ENCODE measurements around the gene PCGF2. TPM values are rescaled to one million over a fixed set of nuclear protein-coding genes. Genes with fewer than 3 reads are reported as not detected.

Gene PCGF2
- total RNA-seq, 1 donor from 2014 or later, result 112 TPM

GRCh38 chr17:38717139-38717745 is 30.9 kb downstream of the PCGF2 start:
- H3K36me3 Mint-ChIP-seq (ENCODE audit: insufficient read depth), result peaks cover 24% of the 10 kb centered on the region
- H3K4me1 Mint-ChIP-seq (ENCODE audit: low read depth), result no peaks in the 10 kb centered on the region
- no peaks in the 10 kb centered on the region for H3K9me3 Mint-ChIP-seq (ENCODE audit: low read depth)
- peak overlapping the region; percentile 77 for H3K27ac Mint-ChIP-seq
- H3K4me3 Mint-ChIP-seq (ENCODE audit: low read depth), result no peak overlapping the region
- no peak for TF ChIP-seq CTCF (IDR thresholded peaks at IDR 0.05; ENCODE audit: unreplicated experiment)
- no peaks in the 10 kb centered on the region for H3K27me3 Mint-ChIP-seq
- DNase-seq (ENCODE audit: low spot score, unreplicated experiment), result no peak

GRCh38 chr17:38716368-38717005 is 31.6 kb downstream of the PCGF2 start:
- no peak for TF ChIP-seq CTCF (IDR thresholded peaks at IDR 0.05; ENCODE audit: unreplicated experiment)

GRCh38 chr17:38715216-38715943 is 32.8 kb downstream of the PCGF2 start:
- H3K4me1 Mint-ChIP-seq (ENCODE audit: low read depth), result peaks cover 11% of the 10 kb centered on the region
- no peak overlapping the region for H3K4me3 Mint-ChIP-seq (ENCODE audit: low read depth)
- no peak for DNase-seq (ENCODE audit: low spot score, unreplicated experiment)
- no peak for TF ChIP-seq CTCF (IDR thresholded peaks at IDR 0.05; ENCODE audit: unreplicated experiment)
- H3K36me3 Mint-ChIP-seq (ENCODE audit: insufficient read depth), result peaks cover 23% of the 10 kb centered on the region
- no peaks in the 10 kb centered on the region for H3K27me3 Mint-ChIP-seq
- no peak overlapping the region for H3K27ac Mint-ChIP-seq
- H3K9me3 Mint-ChIP-seq (ENCODE audit: low read depth), result no peaks in the 10 kb centered on the region

More at GRCh38 chr17:38716368-38717005, 31.6 kb downstream of the PCGF2 start:
- no peaks in the 10 kb centered on the region for H3K27me3 Mint-ChIP-seq
- no peaks in the 10 kb centered on the region for H3K9me3 Mint-ChIP-seq (ENCODE audit: low read depth)
- peaks cover 24% of the 10 kb centered on the region for H3K36me3 Mint-ChIP-seq (ENCODE audit: insufficient read depth)
- H3K4me1 Mint-ChIP-seq (ENCODE audit: low read depth), result peaks cover 2% of the 10 kb centered on the region
- no peak overlapping the region for H3K4me3 Mint-ChIP-seq (ENCODE audit: low read depth)
- no peak for DNase-seq (ENCODE audit: low spot score, unreplicated experiment)
- no peak overlapping the region for H3K27ac Mint-ChIP-seq

- no peaks in the 10 kb centered on the region for H3K27me3 Mint-ChIP-seq
- H3K4me1 Mint-ChIP-seq (ENCODE audit: low read depth), result peaks cover 17% of the 10 kb centered on the region
- no peak overlapping the region for H3K4me3 Mint-ChIP-seq (ENCODE audit: low read depth)
- peaks cover 22% of the 10 kb centered on the region for H3K36me3 Mint-ChIP-seq (ENCODE audit: insufficient read depth)
- no peaks in the 10 kb centered on the region for H3K9me3 Mint-ChIP-seq (ENCODE audit: low read depth)
- DNase-seq (ENCODE audit: low spot score, unreplicated experiment), result no peak
- TF ChIP-seq CTCF (IDR thresholded peaks at IDR 0.05; ENCODE audit: unreplicated experiment), result no peak
- no peak overlapping the region for H3K27ac Mint-ChIP-seq
Measured at GRCh38 chr17:38713456-38714075, 34.6 kb downstream of the PCGF2 start.

- Mint-ChIP-seq H3K27ac (no peak overlapping the region), H3K36me3 (ENCODE audit: insufficient read depth) (peaks cover 23% of the 10 kb centered on the region), H3K27me3 (no peaks in the 10 kb centered on the region), H3K4me3 (ENCODE audit: low read depth) (no peak overlapping the region), H3K4me1 (ENCODE audit: low read depth) (peaks cover 17% of the 10 kb centered on the region), H3K9me3 (ENCODE audit: low read depth) (no peaks in the 10 kb centered on the region)
- no peak for TF ChIP-seq CTCF (IDR thresholded peaks at IDR 0.05; ENCODE audit: unreplicated experiment)
- no peak for DNase-seq (ENCODE audit: low spot score, unreplicated experiment)
Measured at GRCh38 chr17:38712593-38712992, 35.5 kb downstream of the PCGF2 start.

Data from progenitor cell of endocrine pancreas (in vitro differentiated cells).